ENCODE data around the gene KCNG1. TPM values are rescaled to one million over a fixed set of nuclear protein-coding genes. Genes with fewer than 3 reads are reported as not detected.

Gene KCNG1
- polyA plus RNA-seq, 4 donors, result 1.3 to 29.1 (median 1.6) TPM

DNA sequence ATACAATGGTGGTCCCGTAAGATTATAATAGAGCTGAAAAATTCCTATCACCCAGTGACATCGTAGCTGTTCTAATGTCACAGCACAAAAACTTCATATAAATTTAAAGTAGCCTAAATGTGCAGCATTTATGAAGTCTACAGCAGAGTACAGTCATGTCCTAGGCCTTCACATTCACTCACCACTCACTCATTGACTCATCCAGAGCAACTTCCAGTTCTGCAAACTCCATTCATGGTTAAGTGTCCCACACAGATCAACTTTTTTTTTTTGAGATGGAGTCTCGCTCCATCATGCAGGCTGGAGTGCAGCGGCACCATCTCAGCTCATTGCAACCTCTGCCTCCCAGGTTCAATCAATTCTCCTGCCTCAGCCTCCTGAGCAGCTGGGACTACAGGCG lies 20.9 kb upstream of the KCNG1 start:
- peaks cover 0 to 6% of the 10 kb centered on the region in 2 donors for H3K9me3 ChIP-seq (ENCODE audit: control insufficient read depth in 2 of 2, insufficient read depth in 1 of 2, low read depth in 1 of 2, low read length in 1 of 2)
- DNase-seq (no peak), FAIRE-seq (no peak)
- H3K27ac ChIP-seq (ENCODE audit: low read depth in 1 of 3, low read length in 2 of 3), result no peak overlapping the region
- H3K4me3 ChIP-seq (ENCODE audit: low read depth in 1 of 3, low read length in 3 of 3), result no peak overlapping the region
- 86 to 91% (median 87%) methylated on average over 5 of the region's 5 CpGs for WGBS, 3 donors
- no peaks in the 10 kb centered on the region for H3K4me1 ChIP-seq (ENCODE audit: control insufficient read depth in 3 of 3, insufficient read depth in 2 of 3, low read depth in 1 of 3, low read length in 2 of 3)
- no peaks in the 10 kb centered on the region for H3K36me3 ChIP-seq (ENCODE audit: control insufficient read depth in 3 of 3, insufficient read depth in 2 of 3, low read depth in 1 of 3, low read length in 3 of 3)
- peaks cover 0 to 16% (median 0%) of the 10 kb centered on the region in 3 donors for H3K27me3 ChIP-seq (ENCODE audit: control insufficient read depth in 3 of 3, insufficient read depth in 3 of 3, low read length in 3 of 3)

- WGBS, 3 donors, result 72 to 74% (median 73%) methylated on average over 7 of the region's 7 CpGs
- H3K36me3 ChIP-seq (ENCODE audit: control insufficient read depth in 3 of 3, insufficient read depth in 2 of 3, low read depth in 1 of 3, low read length in 3 of 3), result no peaks in the 10 kb centered on the region
- no peak overlapping the region for H3K27ac ChIP-seq (ENCODE audit: low read depth in 1 of 3, low read length in 2 of 3)
- peaks cover 0 to 16% (median 0%) of the 10 kb centered on the region in 3 donors for H3K27me3 ChIP-seq (ENCODE audit: control insufficient read depth in 3 of 3, insufficient read depth in 3 of 3, low read length in 3 of 3)
- DNase-seq (no peak), FAIRE-seq (no peak)
- no peaks in the 10 kb centered on the region for H3K4me1 ChIP-seq (ENCODE audit: control insufficient read depth in 3 of 3, insufficient read depth in 2 of 3, low read depth in 1 of 3, low read length in 2 of 3)
- H3K9me3 ChIP-seq (ENCODE audit: control insufficient read depth in 2 of 2, insufficient read depth in 1 of 2, low read depth in 1 of 2, low read length in 1 of 2), result peaks cover 0 to 6% of the 10 kb centered on the region in 2 donors
- no peak overlapping the region for H3K4me3 ChIP-seq (ENCODE audit: low read depth in 1 of 3, low read length in 3 of 3)
These were observed 19.8 kb upstream of the KCNG1 start for GRCh38 chr20:51042657-51043247.

- Histone ChIP-seq H3K27me3 (ENCODE audit: control insufficient read depth in 3 of 3, insufficient read depth in 3 of 3, low read length in 3 of 3) (peaks cover 0 to 16% (median 0%) of the 10 kb centered on the region in 3 donors), H3K4me1 (ENCODE audit: control insufficient read depth in 3 of 3, insufficient read depth in 2 of 3, low read depth in 1 of 3, low read length in 2 of 3) (no peaks in the 10 kb centered on the region), H3K9me3 (ENCODE audit: control insufficient read depth in 2 of 2, insufficient read depth in 1 of 2, low read depth in 1 of 2, low read length in 1 of 2) (peaks cover 0 to 6% of the 10 kb centered on the region in 2 donors), H3K36me3 (ENCODE audit: control insufficient read depth in 3 of 3, insufficient read depth in 2 of 3, low read depth in 1 of 3, low read length in 3 of 3) (no peaks in the 10 kb centered on the region), H3K27ac (ENCODE audit: low read depth in 1 of 3, low read length in 2 of 3) (no peak overlapping the region), H3K4me3 (ENCODE audit: low read depth in 1 of 3, low read length in 3 of 3) (no peak overlapping the region)
- no peak for FAIRE-seq
- WGBS, 3 donors, result 52 to 63% (median 59%) methylated on average over 6 of the region's 6 CpGs
- DNase-seq, result no peak
These were observed 19.2 kb upstream of the KCNG1 start for GRCh38 chr20:51042064-51042463.

GRCh38 chr20:51037532-51038115 lies 14.7 kb upstream of the KCNG1 start:
- Histone ChIP-seq H3K27me3 (ENCODE audit: control insufficient read depth in 3 of 3, insufficient read depth in 3 of 3, low read length in 3 of 3) (peaks cover 0 to 25% (median 0%) of the 10 kb centered on the region in 3 donors), H3K27ac (ENCODE audit: low read depth in 1 of 3, low read length in 2 of 3) (no peak overlapping the region), H3K36me3 (ENCODE audit: control insufficient read depth in 3 of 3, insufficient read depth in 2 of 3, low read depth in 1 of 3, low read length in 3 of 3) (no peaks in the 10 kb centered on the region), H3K9me3 (ENCODE audit: control insufficient read depth in 2 of 2, insufficient read depth in 1 of 2, low read depth in 1 of 2, low read length in 1 of 2) (no peaks in the 10 kb centered on the region), H3K4me3 (ENCODE audit: low read depth in 1 of 3, low read length in 3 of 3) (no peak overlapping the region), H3K4me1 (ENCODE audit: control insufficient read depth in 3 of 3, insufficient read depth in 2 of 3, low read depth in 1 of 3, low read length in 2 of 3) (no peaks in the 10 kb centered on the region)
- 75 to 90% (median 76%) methylated on average over 14 of the region's 14 CpGs for WGBS, 3 donors
- no peak for DNase-seq
- no peak for FAIRE-seq

GRCh38 chr20:51036827-51037531 lies 14.1 kb upstream of the KCNG1 start:
- WGBS, 3 donors, result 73 to 82% (median 78%) methylated on average over 7 of the region's 7 CpGs
- DNase-seq (no peak), FAIRE-seq (no peak)
- no peaks in the 10 kb centered on the region for H3K36me3 ChIP-seq (ENCODE audit: control insufficient read depth in 3 of 3, insufficient read depth in 2 of 3, low read depth in 1 of 3, low read length in 3 of 3)
- no peaks in the 10 kb centered on the region for H3K4me1 ChIP-seq (ENCODE audit: control insufficient read depth in 3 of 3, insufficient read depth in 2 of 3, low read depth in 1 of 3, low read length in 2 of 3)
- peaks cover 0 to 28% (median 1%) of the 10 kb centered on the region in 3 donors for H3K27me3 ChIP-seq (ENCODE audit: control insufficient read depth in 3 of 3, insufficient read depth in 3 of 3, low read length in 3 of 3)
- H3K4me3 ChIP-seq (ENCODE audit: low read depth in 1 of 3, low read length in 3 of 3), result no peak overlapping the region
- peaks cover 0 to 2% of the 10 kb centered on the region in 2 donors for H3K9me3 ChIP-seq (ENCODE audit: control insufficient read depth in 2 of 2, insufficient read depth in 1 of 2, low read depth in 1 of 2, low read length in 1 of 2)
- H3K27ac ChIP-seq (ENCODE audit: low read depth in 1 of 3, low read length in 2 of 3), result no peak overlapping the region

DNA sequence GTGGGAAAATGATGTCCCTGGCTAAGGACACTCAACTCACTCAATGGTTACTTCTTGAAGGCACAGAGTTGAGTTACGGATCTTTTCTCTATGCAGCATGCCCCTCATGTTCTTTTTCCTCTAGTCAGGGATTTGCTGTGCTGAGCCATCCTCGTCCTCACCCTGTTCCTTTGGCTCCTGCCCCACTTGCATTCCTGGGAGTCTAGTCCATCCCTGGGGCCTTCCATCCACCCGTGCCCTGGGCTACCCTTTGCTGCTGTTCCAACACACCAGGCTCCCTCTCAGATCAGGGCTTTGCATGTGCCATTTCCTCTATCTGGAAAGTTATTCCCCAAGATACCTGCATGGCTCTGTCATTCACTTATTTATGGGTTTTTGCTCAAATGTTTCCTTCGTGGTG lies 13.3 kb upstream of the KCNG1 start:
- H3K4me3 ChIP-seq (ENCODE audit: low read depth in 1 of 3, low read length in 3 of 3), result no peak overlapping the region
- FAIRE-seq (no peak), DNase-seq (no peak)
- WGBS, 3 donors, result 64 to 80% (median 69%) methylated on average over 4 of the region's 4 CpGs
- peaks cover 0 to 4% of the 10 kb centered on the region in 2 donors for H3K9me3 ChIP-seq (ENCODE audit: control insufficient read depth in 2 of 2, insufficient read depth in 1 of 2, low read depth in 1 of 2, low read length in 1 of 2)
- no peak overlapping the region for H3K27ac ChIP-seq (ENCODE audit: low read depth in 1 of 3, low read length in 2 of 3)
- peaks cover 0 to 29% (median 6%) of the 10 kb centered on the region in 3 donors for H3K27me3 ChIP-seq (ENCODE audit: control insufficient read depth in 3 of 3, insufficient read depth in 3 of 3, low read length in 3 of 3)
- H3K4me1 ChIP-seq (ENCODE audit: control insufficient read depth in 3 of 3, insufficient read depth in 2 of 3, low read depth in 1 of 3, low read length in 2 of 3), result no peaks in the 10 kb centered on the region
- no peaks in the 10 kb centered on the region for H3K36me3 ChIP-seq (ENCODE audit: control insufficient read depth in 3 of 3, insufficient read depth in 2 of 3, low read depth in 1 of 3, low read length in 3 of 3)

- Histone ChIP-seq H3K9me3 (ENCODE audit: control insufficient read depth in 2 of 2, insufficient read depth in 1 of 2, low read depth in 1 of 2, low read length in 1 of 2) (peaks cover 0 to 4% of the 10 kb centered on the region in 2 donors), H3K36me3 (ENCODE audit: control insufficient read depth in 3 of 3, insufficient read depth in 2 of 3, low read depth in 1 of 3, low read length in 3 of 3) (no peaks in the 10 kb centered on the region), H3K4me1 (ENCODE audit: control insufficient read depth in 3 of 3, insufficient read depth in 2 of 3, low read depth in 1 of 3, low read length in 2 of 3) (no peaks in the 10 kb centered on the region), H3K27me3 (ENCODE audit: control insufficient read depth in 3 of 3, insufficient read depth in 3 of 3, low read length in 3 of 3) (peaks cover 0 to 32% (median 9%) of the 10 kb centered on the region in 3 donors), H3K4me3 (ENCODE audit: low read depth in 1 of 3, low read length in 3 of 3) (no peak overlapping the region), H3K27ac (ENCODE audit: low read depth in 1 of 3, low read length in 2 of 3) (no peak overlapping the region)
- WGBS, 3 donors, result 57 to 67% (median 61%) methylated on average over 9 of the region's 9 CpGs
- no peak for DNase-seq
- no peak for FAIRE-seq
These were observed 12.2 kb upstream of the KCNG1 start for GRCh38 chr20:51034988-51035656.

GRCh38 chr20:51034476-51034875 lies 11.6 kb upstream of the KCNG1 start:
- H3K27me3 ChIP-seq (ENCODE audit: control insufficient read depth in 3 of 3, insufficient read depth in 3 of 3, low read length in 3 of 3), result peaks cover 0 to 37% (median 9%) of the 10 kb centered on the region in 3 donors
- no peaks in the 10 kb centered on the region for H3K4me1 ChIP-seq (ENCODE audit: control insufficient read depth in 3 of 3, insufficient read depth in 2 of 3, low read depth in 1 of 3, low read length in 2 of 3)
- peaks cover 0 to 4% of the 10 kb centered on the region in 2 donors for H3K9me3 ChIP-seq (ENCODE audit: control insufficient read depth in 2 of 2, insufficient read depth in 1 of 2, low read depth in 1 of 2, low read length in 1 of 2)
- FAIRE-seq (no peak), DNase-seq (no peak)
- 66 to 80% (median 75%) methylated on average over 2 of the region's 2 CpGs for WGBS, 3 donors
- H3K4me3 ChIP-seq (ENCODE audit: low read depth in 1 of 3, low read length in 3 of 3), result no peak overlapping the region
- H3K36me3 ChIP-seq (ENCODE audit: control insufficient read depth in 3 of 3, insufficient read depth in 2 of 3, low read depth in 1 of 3, low read length in 3 of 3), result no peaks in the 10 kb centered on the region
- no peak overlapping the region for H3K27ac ChIP-seq (ENCODE audit: low read depth in 1 of 3, low read length in 2 of 3)
